Panc1 (cell line): Measurements from ENCODE around the gene AMER2. TPM values are rescaled to one million over a fixed set of nuclear protein-coding genes. Genes with fewer than 3 reads are reported as not detected.

Source experiments
- ATAC-seq: fragments of 200-7000 bp; cut with Tn5 transposase; 2 replicates; pipeline ENCODE4 v1.9.1; 2020; ENCODE audit warnings: mild to moderate bottlenecking, moderate library complexity
- BruUV-seq: library from RNA; stranded (reverse); fragments of 400-500 nt; replicated peaks from 2 replicates; lab custom pipeline; 2021; lab: Mats Ljungman, UMichigan
- CTCF ChIA-PET: fragments of 300-600 bp; sonication (Branson Sonifier 250); formaldehyde crosslinking; loops from one replicate; lab custom pipeline; 2022; ENCODE audit warnings: antibody characterized with exemption; lab: Charles Lee
- POLR2A ChIA-PET: fragments of 300-600 bp; sonication (Branson Sonifier 250); formaldehyde crosslinking; loops from one replicate; lab custom pipeline; 2022; ENCODE audit warnings: antibody characterized with exemption; lab: Charles Lee
- DNase-seq: peaks from one replicate; pipeline ENCODE4 v3.0.0-alpha.2; 2010; ENCODE audit warnings: low read depth, low spot score
- H3K27ac ChIP-seq: 2 replicates; pipeline ENCODE4 v1.5.1; 2011; ENCODE audit warnings: mild to moderate bottlenecking, low read length, inconsistent platforms
- H3K27me3 ChIP-seq: fragments of 200-500 bp; sonication (Bioruptor generic); 2 replicates; pipeline ENCODE4 v1.6.0; 2014; ENCODE audit warnings: low read length, inconsistent platforms; ENCODE audit not compliant: control insufficient read depth, insufficient read depth
- H3K36me3 ChIP-seq: fragments of 200-500 bp; sonication (Bioruptor generic); 2 replicates; pipeline ENCODE4 v1.5.1; 2014; ENCODE audit warnings: inconsistent platforms, mild to moderate bottlenecking, low read length, moderate library complexity; ENCODE audit not compliant: control insufficient read depth, insufficient read depth
- H3K4me1 ChIP-seq: 2 replicates; pipeline ENCODE4 v1.5.1; 2011; ENCODE audit warnings: inconsistent platforms, mild to moderate bottlenecking, low read length, moderate library complexity; ENCODE audit not compliant: control insufficient read depth, insufficient read depth
- H3K4me3 ChIP-seq, 2 experiments: 2 replicates each; pipeline ENCODE4 v1.5.1; 2011 to 2012; ENCODE audit warnings: low read depth in 2 of 2, low read length in 2 of 2, mild to moderate bottlenecking in 2 of 2, inconsistent platforms in 1 of 2, moderate library complexity in 1 of 2
- H3K9me3 ChIP-seq: fragments of 200-500 bp; sonication (Bioruptor generic); 2 replicates; pipeline ENCODE4 v1.5.1; 2014; ENCODE audit warnings: low read depth, mild to moderate bottlenecking, inconsistent platforms, low read length, moderate library complexity; ENCODE audit not compliant: control insufficient read depth, insufficient read depth
- CTCF ChIP-seq: fragments of 450-650 bp; IDR thresholded peaks from 2 replicates; pipeline ENCODE4 v1.5.1; 2017; ENCODE audit warnings: mild to moderate bottlenecking
- POLR2AphosphoS5 ChIP-seq: IDR thresholded peaks from 2 replicates; pipeline ENCODE4 v1.6.1; 2012; ENCODE audit warnings: mild to moderate bottlenecking, low read depth, low read length, moderate library complexity
- REST ChIP-seq, 2 experiments: IDR thresholded peaks; 2 replicates each; pipeline ENCODE4 v1.6.1; 2011 to 2012; ENCODE audit warnings: low read depth in 2 of 2, control low read depth in 1 of 2, low read length in 1 of 2, mild to moderate bottlenecking in 1 of 2, moderate library complexity in 1 of 2; ENCODE audit not compliant: insufficient read depth in 1 of 2
- SIN3A ChIP-seq: IDR thresholded peaks from 2 replicates; pipeline ENCODE4 v1.6.1; 2012; ENCODE audit warnings: low read depth, mild to moderate bottlenecking, low read length, moderate library complexity, borderline replicate concordance; ENCODE audit not compliant: insufficient read depth
- TCF7L2 ChIP-seq: IDR thresholded peaks from 2 replicates; pipeline ENCODE4 v1.6.1; 2011; ENCODE audit warnings: mild to moderate bottlenecking, low read depth, low read length, inconsistent platforms
- in situ Hi-C: cut with HindIII; loops from 2 replicates; pipeline ENCODE4 v1.10.0; 2016; ENCODE audit warnings: low sequenced_read_pairs, low pct_unique_long_range_greater_than_20kb
- intact Hi-C: fragments of 100-400 bp; cut with micrococcal nuclease; formaldehyde crosslinking; loops from one replicate; pipeline ENCODE4 v1.10.0; 2022; ENCODE audit not compliant: unreplicated experiment
- total RNA-seq: library from RNA; stranded (reverse); gene quantifications from one replicate; pipeline ENCODE4 v1.2.1, GENCODE V29; 2021; ENCODE audit not compliant: unreplicated experiment

Gene AMER2
- total RNA-seq, 1 experiment from 2014 or later, result not detected

GRCh38 chr13:25168790-25169189 is 3.3 kb downstream of the AMER2 start:
- ATAC-seq, result no peak
- ChIA-PET CTCF (no interaction called here), POLR2A (no interaction called here)
- no peaks in the 10 kb centered on the region for H3K36me3 ChIP-seq
- intact Hi-C loops, result no loop called here
- in situ Hi-C loops, result no loop called here
- no peaks in the 10 kb centered on the region for H3K4me1 ChIP-seq
- no TSS peak for BruUV-seq
- TF ChIP-seq POLR2AphosphoS5 (no peak), TCF7L2 (no peak), SIN3A (no peak), REST (IDR thresholded peaks at IDR 0.05; ENCODE audit: insufficient read depth in 1 of 2, low read depth in 2 of 2, low read length in 1 of 2) (no peak), CTCF (no peak)
- DNase-seq, result no peak
- H3K9me3 ChIP-seq, result no peaks in the 10 kb centered on the region
- no peak overlapping the region for H3K4me3 ChIP-seq
- H3K27me3 ChIP-seq, result peaks cover 3% of the 10 kb centered on the region
- no peak overlapping the region for H3K27ac ChIP-seq

GRCh38 chr13:25167382-25168174 is 4.5 kb downstream of the AMER2 start:
- intact Hi-C loops (no loop called here), in situ Hi-C loops (no loop called here)
- Histone ChIP-seq H3K27me3 (peaks cover 3% of the 10 kb centered on the region), H3K36me3 (no peaks in the 10 kb centered on the region), H3K27ac (no peak overlapping the region), H3K4me1 (no peaks in the 10 kb centered on the region), H3K9me3 (no peaks in the 10 kb centered on the region), H3K4me3 (no peak overlapping the region)
- TF ChIP-seq REST (IDR thresholded peaks at IDR 0.05; ENCODE audit: insufficient read depth in 1 of 2, low read depth in 2 of 2, low read length in 1 of 2) (no peak), TCF7L2 (no peak), POLR2AphosphoS5 (no peak), CTCF (no peak), SIN3A (no peak)
- CTCF ChIA-PET, result no interaction called here
- ATAC-seq (no peak), DNase-seq (no peak)
- POLR2A ChIA-PET, result no interaction called here
- BruUV-seq, result no TSS peak
